ENCODE measurements around the gene TTC28.

The TTC28 gene

DNA sequence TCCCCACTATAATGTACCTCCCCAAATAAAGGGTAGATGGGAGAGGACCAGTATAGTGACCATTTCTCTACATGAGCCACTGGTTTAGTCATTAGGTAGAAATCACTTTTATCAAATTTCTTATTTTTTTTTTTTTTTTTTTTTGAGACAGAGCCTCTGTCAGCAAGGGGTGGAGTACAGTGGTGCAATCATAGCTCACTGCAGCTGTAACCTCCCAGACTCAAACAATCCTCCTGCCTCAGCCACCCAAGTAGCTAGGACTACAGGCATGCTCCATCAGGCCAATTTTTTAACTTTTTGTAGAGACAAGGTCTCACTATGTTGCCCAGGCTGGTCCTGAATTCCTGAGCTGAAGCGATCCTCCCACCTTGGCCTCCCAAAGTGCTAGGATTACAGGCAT is 322.4 kb downstream of the TTC28 start:
- no peak for DNase-seq (ENCODE audit: low spot score)

- no peak for DNase-seq (ENCODE audit: low spot score)
Measured at GRCh38 chr22:28351476-28351875, 328.2 kb downstream of the TTC28 start.

- no peak for DNase-seq (ENCODE audit: low spot score)
Measured at GRCh38 chr22:28348613-28349609, 330.7 kb downstream of the TTC28 start.

- DNase-seq (ENCODE audit: low spot score): no peak
Measured at GRCh38 chr22:28346308-28346707, 333.3 kb downstream of the TTC28 start.

- no peak for DNase-seq (ENCODE audit: low spot score)
Measured at GRCh38 chr22:28344918-28345703, 334.5 kb downstream of the TTC28 start.

- DNase-seq (ENCODE audit: low spot score): no peak
Measured at GRCh38 chr22:28341001-28341400, 338.6 kb downstream of the TTC28 start.

- no peak for DNase-seq (ENCODE audit: low spot score)
Measured at GRCh38 chr22:28333088-28333487, 346.6 kb downstream of the TTC28 start.

- no peak for DNase-seq (ENCODE audit: low spot score)
Measured at GRCh38 chr22:28332410-28332809, 347.2 kb downstream of the TTC28 start.

GRCh38 chr22:28331695-28332094 is 347.9 kb downstream of the TTC28 start:
- no peak for DNase-seq (ENCODE audit: low spot score)

- DNase-seq (ENCODE audit: low spot score): peak; percentile 3
Measured at GRCh38 chr22:28329186-28330073, 350.2 kb downstream of the TTC28 start.

GRCh38 chr22:28328756-28329155 is 350.9 kb downstream of the TTC28 start:
- DNase-seq (ENCODE audit: low spot score): no peak

GRCh38 chr22:28316014-28316413 is 363.6 kb downstream of the TTC28 start:
- DNase-seq (ENCODE audit: low spot score): no peak

- DNase-seq (ENCODE audit: low spot score): no peak
Measured at GRCh38 chr22:28314959-28315358, 364.7 kb downstream of the TTC28 start.

DNA sequence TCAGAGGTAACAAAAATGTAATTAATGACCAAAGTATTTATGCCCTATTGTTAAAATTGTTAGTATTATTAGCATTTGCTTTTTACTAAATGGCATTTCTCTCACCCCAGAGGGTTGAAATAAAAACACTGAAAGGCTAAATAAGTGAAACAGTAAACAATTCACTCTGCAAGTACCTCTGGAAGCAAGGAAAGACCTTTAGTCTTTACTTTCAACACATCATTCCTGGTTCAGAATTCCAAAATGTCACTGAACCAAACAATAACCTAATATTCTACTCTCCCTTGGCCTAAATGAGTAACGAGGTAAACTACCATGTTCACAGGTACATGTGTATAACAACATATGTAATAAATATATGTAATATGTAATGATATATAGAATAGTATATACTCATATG is 369.3 kb downstream of the TTC28 start:
- no peak for DNase-seq (ENCODE audit: low spot score)

DNA sequence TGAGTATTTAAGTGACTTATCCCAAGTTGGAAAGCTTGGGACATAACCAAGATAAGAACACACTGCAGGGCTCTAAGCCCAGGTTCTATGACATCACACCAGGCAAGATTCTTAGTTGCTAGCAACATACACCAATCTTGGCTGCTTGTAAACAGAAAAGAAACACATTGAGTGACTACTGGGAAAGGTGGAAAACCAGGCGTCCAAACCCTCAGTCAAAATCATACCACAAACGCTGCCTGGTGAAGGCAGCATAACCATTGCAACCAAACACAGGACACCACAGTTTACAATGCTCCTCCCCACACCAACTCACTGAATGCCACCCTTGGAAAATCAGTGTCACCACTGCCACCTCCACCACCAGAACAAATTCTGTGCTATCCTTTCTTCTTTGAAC is 379.9 kb downstream of the TTC28 start:
- no peak for DNase-seq (ENCODE audit: low spot score)

DNA sequence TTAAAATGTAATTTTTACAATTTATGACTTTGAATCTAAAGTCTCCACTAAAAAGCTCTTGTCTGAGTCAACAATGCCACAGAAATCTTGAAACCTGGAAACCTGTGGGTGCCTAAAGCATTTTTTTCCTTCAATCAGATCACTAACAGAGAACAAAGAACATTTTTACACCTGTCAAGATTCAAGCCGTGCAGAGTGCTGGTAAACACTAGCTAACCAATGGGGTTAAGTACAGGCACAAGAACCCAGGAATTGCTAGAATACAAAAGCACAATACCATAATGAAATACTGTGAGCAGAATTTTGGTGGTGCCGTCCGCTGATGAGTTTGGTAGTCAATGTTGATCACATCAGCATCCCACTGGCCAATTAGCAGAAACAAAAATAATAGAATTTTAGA is 380.3 kb downstream of the TTC28 start:
- no peak for DNase-seq (ENCODE audit: low spot score)

DNA sequence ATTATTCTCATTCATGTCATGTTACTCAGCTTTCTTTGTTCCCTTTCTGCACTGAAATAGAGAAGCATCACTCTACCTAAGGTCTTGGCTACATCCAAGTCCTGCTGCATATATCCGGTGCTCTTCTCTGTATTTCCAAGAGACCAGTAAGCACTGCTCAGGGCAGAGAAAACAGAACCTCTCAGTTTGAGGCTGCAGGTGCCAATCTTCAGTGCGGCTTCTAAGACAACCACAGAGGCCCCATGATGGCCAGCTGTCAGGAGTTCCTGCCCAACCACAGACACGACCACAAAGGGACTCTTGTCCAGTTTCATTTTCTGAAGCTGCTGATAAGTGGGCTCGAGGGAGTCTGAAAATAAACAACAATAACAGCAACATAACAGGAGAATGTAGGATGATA is 382.1 kb downstream of the TTC28 start:
- peak; percentile 63 for DNase-seq (ENCODE audit: low spot score)

DNA sequence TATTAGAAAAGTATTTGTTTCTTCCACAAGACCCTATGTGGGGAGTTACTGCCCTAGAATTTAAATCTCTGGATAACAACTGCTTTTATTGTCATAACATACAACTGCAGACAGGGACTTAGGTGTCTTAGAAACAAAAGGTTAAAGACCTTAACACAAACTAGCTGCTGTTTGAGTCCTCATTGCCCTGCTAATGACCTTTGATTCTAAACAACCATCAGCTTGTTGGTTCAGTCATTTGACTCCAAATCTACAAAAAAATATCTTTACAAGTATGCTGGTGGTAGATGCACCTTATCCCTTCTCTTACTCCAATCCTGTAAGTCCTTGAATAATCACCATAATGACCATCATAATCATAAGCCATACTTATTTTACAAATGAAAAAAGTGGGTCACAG is 383.2 kb downstream of the TTC28 start:
- no peak for DNase-seq (ENCODE audit: low spot score)

- DNase-seq (ENCODE audit: low spot score): no peak
Measured at GRCh38 chr22:28283068-28283654, 396.5 kb downstream of the TTC28 start.

- DNase-seq (ENCODE audit: low spot score): no peak
Measured at GRCh38 chr22:28282405-28283067, 397.1 kb downstream of the TTC28 start.

DNA sequence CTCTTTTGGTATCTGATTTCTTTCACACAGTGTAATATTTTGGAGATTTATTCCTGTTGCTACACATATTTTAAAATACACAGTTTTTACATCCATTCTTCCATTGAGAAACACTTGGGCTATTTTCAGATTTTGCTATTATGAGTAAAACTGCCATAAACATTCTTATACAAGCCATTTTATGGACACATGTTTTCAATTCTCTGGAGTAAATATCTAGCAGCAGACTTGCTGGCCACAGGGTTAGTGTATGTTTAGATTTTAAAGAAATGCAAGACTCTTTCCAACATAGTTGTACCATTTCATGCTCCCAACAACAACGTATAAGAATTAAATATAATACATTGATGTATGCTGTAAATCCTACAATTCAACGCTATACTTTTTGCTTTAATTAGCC is 399.8 kb downstream of the TTC28 start:
- no peak for DNase-seq (ENCODE audit: low spot score)

All from putamen (tissue), 1 donor.